ENCODE data around the gene ATP8B3.

Gene ATP8B3

GRCh38 chr19:1816530-1817298 lies 4.6 kb upstream of the ATP8B3 start:
- no peak for DNase-seq (ENCODE audit: low spot score)

- no peak for DNase-seq (ENCODE audit: low spot score)
Observed at GRCh38 chr19:1815605-1816529, 3.8 kb upstream of the ATP8B3 start.

GRCh38 chr19:1814833-1815604 lies 2.9 kb upstream of the ATP8B3 start:
- DNase-seq (ENCODE audit: low spot score) = no peak

DNA sequence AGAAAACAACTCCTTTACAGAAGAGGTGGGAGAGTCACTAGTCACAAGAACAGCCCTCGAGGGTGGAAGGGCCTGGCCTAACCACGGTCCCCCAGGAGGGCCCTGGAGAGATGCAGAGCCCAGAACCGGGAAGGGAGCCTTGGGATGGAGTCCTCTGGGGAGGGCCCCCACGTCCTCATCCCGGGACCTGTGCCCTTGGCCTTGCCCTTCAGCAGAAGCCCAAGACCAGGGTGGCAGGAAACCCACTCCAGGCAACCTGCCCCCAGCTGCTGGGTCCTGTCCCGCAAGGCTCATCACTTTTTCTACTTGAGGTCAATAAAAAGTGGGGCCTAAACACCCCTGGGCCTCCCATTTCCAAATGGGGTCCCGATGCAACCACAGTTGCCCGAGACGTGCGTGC lies 2.3 kb upstream of the ATP8B3 start:
- no peak for DNase-seq (ENCODE audit: low spot score)

GRCh38 chr19:1813192-1814182 lies 1.4 kb upstream of the ATP8B3 start:
- DNase-seq (ENCODE audit: low spot score) = no peak

DNA sequence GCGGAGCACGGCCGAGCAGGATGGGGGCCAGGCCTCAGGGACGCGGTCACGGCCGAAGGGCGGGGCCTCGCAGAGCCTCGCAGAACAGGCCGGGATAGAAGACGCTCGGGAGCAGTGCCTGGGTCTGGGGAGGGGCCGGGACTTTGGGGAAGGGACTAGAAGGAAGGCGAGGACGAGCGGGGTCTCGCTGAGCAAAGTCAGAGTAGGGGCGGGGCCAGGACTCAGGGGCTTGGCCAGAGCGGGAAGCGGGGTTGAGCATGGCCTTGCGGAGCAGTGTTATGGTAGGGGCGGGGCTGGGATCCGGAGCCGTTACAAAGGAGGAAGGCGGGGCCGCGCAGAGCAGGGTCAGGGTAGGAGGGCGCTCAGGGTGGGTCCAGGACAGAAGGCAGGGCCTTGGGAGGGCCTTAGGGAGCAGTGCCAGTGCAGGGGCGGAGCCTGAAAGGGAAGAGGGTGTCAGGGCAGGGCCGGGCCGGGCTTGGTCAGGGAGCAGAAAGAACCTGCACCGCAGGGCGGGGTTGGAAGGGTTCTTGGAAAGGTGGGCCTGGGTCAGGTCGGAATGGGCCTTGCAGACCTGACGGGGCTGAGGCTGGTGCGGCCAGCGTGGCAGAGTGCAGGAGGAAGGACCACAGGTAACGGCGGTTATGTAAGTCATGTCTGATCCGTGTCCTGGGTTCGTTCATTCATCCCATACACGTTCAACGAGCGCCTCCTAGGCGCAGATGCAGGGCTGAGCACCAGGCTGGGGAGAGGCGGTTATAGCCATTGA lies 533 bp upstream of the ATP8B3 start:
- DNase-seq (ENCODE audit: low spot score) = peak; percentile 88

- DNase-seq (ENCODE audit: low spot score) = peak; percentile 85
Observed at GRCh38 chr19:1811472-1811894, 593 bp downstream of the ATP8B3 start.

DNA sequence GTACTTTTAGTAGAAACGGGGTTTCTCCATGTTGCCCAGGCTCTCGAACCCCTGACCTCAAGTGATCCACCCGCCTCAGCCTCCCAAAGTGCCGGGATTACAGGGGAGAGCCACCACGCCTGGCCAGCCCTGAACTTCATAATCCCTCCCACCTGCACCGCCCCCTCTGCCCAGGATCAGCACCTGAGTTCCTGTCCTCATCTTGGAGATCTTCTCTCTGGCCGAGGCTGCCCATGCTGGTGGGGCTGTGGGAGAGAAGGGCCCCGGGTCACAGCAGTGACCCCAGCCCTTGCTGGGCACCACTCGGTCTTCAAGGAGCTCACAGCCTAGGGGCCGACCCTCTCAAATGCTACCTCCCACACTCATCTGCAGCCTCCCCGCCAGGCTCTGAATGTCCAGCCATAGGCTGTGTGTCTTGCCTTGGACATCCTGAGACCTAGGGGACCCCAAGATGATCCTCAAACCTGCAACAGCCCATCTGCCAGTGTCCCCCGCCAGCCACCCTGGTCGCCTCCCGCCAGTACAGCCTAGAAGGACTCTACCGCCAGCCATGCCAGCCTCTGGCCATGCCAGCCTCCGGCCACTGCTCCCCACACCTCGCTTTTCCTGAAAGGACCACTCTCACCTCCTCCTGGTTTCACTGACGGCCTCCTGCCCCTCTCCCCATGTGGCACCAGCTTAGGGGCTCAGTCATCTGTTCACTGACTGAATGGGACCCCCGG lies 1.5 kb downstream of the ATP8B3 start:
- no peak for DNase-seq (ENCODE audit: low spot score)

GRCh38 chr19:1809678-1810077 lies 2.4 kb downstream of the ATP8B3 start:
- no peak for DNase-seq (ENCODE audit: low spot score)

GRCh38 chr19:1808395-1808731 lies 3.7 kb downstream of the ATP8B3 start:
- DNase-seq (ENCODE audit: low spot score) = no peak

GRCh38 chr19:1807695-1808394 lies 4.2 kb downstream of the ATP8B3 start:
- no peak for DNase-seq (ENCODE audit: low spot score)

DNA sequence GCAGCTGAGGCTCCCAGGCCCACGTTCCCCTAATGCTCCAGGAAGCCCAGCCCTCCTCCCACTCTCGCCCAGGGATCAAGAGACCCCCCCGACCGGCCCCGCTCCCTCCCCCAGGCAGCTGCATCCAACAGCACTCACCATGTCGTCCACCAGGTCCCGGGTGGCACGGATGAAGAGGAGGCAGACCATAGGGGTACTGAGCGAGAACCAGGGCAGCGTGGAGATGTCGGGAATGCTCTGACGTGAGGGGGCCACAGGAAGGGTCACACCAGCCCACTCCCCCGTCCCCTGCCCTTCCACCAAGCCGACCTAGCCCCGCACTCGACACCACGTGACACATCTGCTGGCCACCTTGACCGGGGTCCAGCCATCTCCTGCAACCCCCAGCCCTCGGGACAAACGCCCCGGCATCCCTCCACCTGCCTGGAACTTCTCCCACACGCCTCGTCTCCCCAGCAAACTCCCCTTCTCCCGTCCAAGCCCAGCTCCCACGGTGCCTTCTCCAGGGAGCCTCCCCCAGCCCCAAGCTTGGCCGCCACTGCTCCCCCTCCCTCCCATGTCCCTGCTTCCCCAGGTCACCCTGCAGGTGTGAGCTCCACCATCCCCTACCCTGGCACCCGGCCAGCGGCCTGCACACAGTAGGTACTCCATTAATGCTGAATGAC lies 4.9 kb downstream of the ATP8B3 start:
- no peak for DNase-seq (ENCODE audit: low spot score)

DNA sequence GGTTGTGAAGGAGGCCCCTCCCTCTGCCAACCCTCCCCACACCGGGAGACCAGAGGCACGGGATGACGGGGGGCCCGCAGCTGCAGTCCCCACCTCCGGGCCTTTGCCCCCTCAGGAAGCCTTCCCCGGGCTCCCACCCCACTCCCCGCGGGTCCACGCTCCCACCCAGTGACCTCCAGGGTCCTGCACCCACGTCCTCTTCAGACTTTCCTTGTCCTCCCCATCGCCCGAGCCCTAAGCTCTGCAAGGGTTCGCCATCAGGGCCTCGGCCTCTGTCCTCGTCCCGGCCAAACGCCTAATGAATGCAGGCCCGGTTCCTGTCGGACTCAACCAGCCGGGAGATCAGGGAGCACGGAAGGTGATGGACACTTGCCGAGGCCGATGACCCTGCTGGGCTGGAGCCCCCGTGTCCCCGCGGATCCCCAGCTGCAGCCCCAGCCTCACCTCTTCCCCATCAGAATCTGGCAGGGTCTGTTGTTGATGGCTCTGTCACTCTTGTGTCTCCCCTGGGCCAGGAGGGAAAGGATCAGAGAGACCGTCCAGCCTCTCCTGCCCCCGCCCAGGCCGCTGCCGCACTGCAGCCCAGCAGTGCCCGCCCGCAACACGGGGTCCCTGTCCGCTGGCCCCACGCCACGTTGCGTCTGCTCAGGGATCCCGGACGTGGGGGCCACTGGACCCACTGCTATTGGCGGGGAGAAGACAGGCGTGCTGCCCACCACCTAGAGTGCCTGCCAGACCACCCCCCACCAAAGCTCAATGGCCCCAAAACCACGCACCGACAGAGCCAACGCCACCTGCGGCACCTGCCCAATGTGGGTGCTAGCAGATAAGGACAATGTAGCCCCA lies 5.7 kb downstream of the ATP8B3 start:
- no peak for DNase-seq (ENCODE audit: low spot score)

DNA sequence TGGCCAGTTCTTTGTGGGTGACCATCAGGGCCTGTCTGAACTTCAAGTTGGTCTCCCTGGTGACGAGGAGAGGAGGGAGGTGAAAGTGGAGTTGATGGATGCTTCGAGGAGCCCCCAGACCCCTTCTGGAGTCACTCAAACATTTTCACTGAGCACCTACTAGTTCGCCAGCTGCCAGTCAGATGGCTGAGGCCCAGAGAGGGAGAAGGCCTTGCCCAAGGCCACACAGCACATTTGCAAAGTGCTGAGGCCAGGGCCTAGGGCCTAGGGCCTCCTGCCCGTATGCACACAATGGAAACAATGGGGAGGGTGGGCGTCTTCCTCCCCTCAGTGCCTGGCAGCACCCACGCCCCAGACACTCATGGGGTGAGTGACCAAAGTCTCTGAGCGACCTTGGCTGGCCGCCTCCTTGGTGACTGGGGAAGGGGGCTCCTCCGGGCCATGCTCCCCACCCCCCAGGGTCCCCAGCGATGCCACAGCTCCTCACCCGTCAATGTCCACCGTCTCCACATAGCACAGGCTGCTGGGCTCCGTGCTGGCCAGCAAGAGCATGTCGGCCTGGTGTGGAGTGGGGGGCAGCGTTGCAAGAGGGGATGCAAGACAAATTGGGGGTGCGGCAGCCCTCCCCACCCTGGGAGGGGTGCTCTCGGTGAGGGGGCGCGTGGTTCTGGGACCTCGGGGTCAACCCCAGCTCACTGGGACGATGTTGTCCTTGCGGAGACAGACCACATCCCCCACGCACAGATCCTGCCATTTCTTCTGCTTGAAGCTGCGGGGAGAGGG lies 6.5 kb downstream of the ATP8B3 start:
- no peak for DNase-seq (ENCODE audit: low spot score)

- no peak for DNase-seq (ENCODE audit: low spot score)
Observed at GRCh38 chr19:1804858-1805257, 7.2 kb downstream of the ATP8B3 start.

- no peak for DNase-seq (ENCODE audit: low spot score)
Observed at GRCh38 chr19:1799695-1800342, 12.3 kb downstream of the ATP8B3 start.
